ENCODE results near the gene SPEN. TPM values are rescaled to one million over a fixed set of nuclear protein-coding genes. Genes with fewer than 3 reads are reported as not detected.
A peak's percentile ranks its signal among the peaks of the same experiment; 100 is the strongest.

The SPEN gene
- total and polyA plus RNA-seq, 2 of the 13 experiments (the other 11 are each of a cell fraction or from before 2014, with no cell fraction given): 4.8 to 14.0 TPM

GRCh38 chr1:15799928-15800835 is 47.3 kb upstream of the SPEN start (continued):
- TF ChIP-seq, protein P1, sequence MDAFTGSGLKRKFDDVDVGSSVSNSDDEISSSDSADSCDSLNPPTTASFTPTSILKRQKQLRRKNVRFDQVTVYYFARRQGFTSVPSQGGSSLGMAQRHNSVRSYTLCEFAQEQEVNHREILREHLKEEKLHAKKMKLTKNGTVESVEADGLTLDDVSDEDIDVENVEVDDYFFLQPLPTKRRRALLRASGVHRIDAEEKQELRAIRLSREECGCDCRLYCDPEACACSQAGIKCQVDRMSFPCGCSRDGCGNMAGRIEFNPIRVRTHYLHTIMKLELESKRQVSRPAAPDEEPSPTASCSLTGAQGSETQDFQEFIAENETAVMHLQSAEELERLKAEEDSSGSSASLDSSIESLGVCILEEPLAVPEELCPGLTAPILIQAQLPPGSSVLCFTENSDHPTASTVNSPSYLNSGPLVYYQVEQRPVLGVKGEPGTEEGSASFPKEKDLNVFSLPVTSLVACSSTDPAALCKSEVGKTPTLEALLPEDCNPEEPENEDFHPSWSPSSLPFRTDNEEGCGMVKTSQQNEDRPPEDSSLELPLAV (CRISPR knock-in tag; conservative IDR thresholded peaks at IDR 0.05; ENCODE audit: low read depth): no peak
- no peak for TF ChIP-seq NFYB (CRISPR knock-in tag; IDR thresholded peaks at IDR 0.05)
- no peak for TF ChIP-seq ZNF383 (CRISPR knock-in tag; IDR thresholded peaks at IDR 0.05; ENCODE audit: borderline replicate concordance)
- TF ChIP-seq ESRRA (CRISPR knock-in tag; IDR thresholded peaks at IDR 0.05; ENCODE audit: low read depth): peak; percentile 92
- no peak for TF ChIP-seq RAD51 (IDR thresholded peaks at IDR 0.05; ENCODE audit: borderline replicate concordance)
- no peak for TF ChIP-seq ATAD3A (CRISPR knock-in tag; IDR thresholded peaks at IDR 0.05)
- no peak for TF ChIP-seq RFX3 (CRISPR knock-in tag; IDR thresholded peaks at IDR 0.05)
- no peak for TF ChIP-seq FOXP1 (IDR thresholded peaks at IDR 0.05)
- TF ChIP-seq FOXP1 (CRISPR knock-in tag; IDR thresholded peaks at IDR 0.05): peak; percentile 54; the same call in 1 of the 2 replicates
- TF ChIP-seq ZZZ3 (CRISPR knock-in tag; IDR thresholded peaks at IDR 0.05; ENCODE audit: borderline replicate concordance): peak; percentile 98; the same call in 1 of the 2 replicates
- no peak for TF ChIP-seq ZNF496 (CRISPR knock-in tag; IDR thresholded peaks at IDR 0.05; ENCODE audit: insufficient replicate concordance)
- TF ChIP-seq ZNF883 (CRISPR knock-in tag; IDR thresholded peaks at IDR 0.05; ENCODE audit: not compliant biosample characterization): no peak
- TF ChIP-seq ZNF431 (CRISPR knock-in tag; IDR thresholded peaks at IDR 0.05; ENCODE audit: borderline replicate concordance, low read depth): peak; percentile 17; the same call in 1 of the 2 replicates
- TF ChIP-seq ZEB1 (IDR thresholded peaks at IDR 0.05; ENCODE audit: insufficient replicate concordance, low read depth): peak; percentile 72
- no peak; the same call in 1 of the 2 replicates for TF ChIP-seq SRY (CRISPR knock-in tag; IDR thresholded peaks at IDR 0.05)
- TF ChIP-seq MAFF (IDR thresholded peaks at IDR 0.05; ENCODE audit: low read depth, low read length): no peak
- TF ChIP-seq MXD1 (CRISPR knock-in tag; IDR thresholded peaks at IDR 0.05): peak; percentile 74; the same call in 1 of the 2 replicates
- TF ChIP-seq ZNF687 (CRISPR knock-in tag; IDR thresholded peaks at IDR 0.05): peak; percentile 73
- TF ChIP-seq ZNF547 (CRISPR knock-in tag; IDR thresholded peaks at IDR 0.05): no peak
- TF ChIP-seq FOXC1 (CRISPR knock-in tag; IDR thresholded peaks at IDR 0.05; ENCODE audit: borderline replicate concordance): no peak
- no peak for TF ChIP-seq HOXA7 (CRISPR knock-in tag; IDR thresholded peaks at IDR 0.05)
- TF ChIP-seq NR2F6 (IDR thresholded peaks at IDR 0.05): peak; percentile 82
- TF ChIP-seq NR2F6 (CRISPR knock-in tag; IDR thresholded peaks at IDR 0.05): peak; percentile 89
- peak; percentile 45; the same call in 1 of the 2 replicates for TF ChIP-seq ZSCAN21 (CRISPR knock-in tag; IDR thresholded peaks at IDR 0.05; ENCODE audit: borderline replicate concordance)
- TF ChIP-seq GATAD2A (CRISPR knock-in tag; IDR thresholded peaks at IDR 0.05): peak; percentile 84
- TF ChIP-seq MEF2D (CRISPR knock-in tag; IDR thresholded peaks at IDR 0.05): peak; percentile 46; the same call in 1 of the 2 replicates
